SK-N-SH (cell line): ENCODE results near the gene PEAK1. TPM values are rescaled to one million over a fixed set of nuclear protein-coding genes. Genes with fewer than 3 reads are reported as not detected.

Experiments
- CTCF ChIA-PET: fragments of 300-600, 350-600 bp; formaldehyde crosslinking; extraction: SDS; loops from one replicate; lab custom pipeline; 2021; lab: Yijun Ruan, JAX
- POLR2A ChIA-PET: fragments of 350-600 bp; sonication (Branson Sonifier 250); formaldehyde crosslinking; extraction: SDS; loops from one replicate; lab custom pipeline; 2020; ENCODE audit warnings: antibody characterized with exemption, inconsistent platforms; lab: Yijun Ruan, JAX
- DNase-seq: peaks from one replicate; pipeline ENCODE4 v3.0.0; 2012
- H2AFZ ChIP-seq: fragments of 200-600 bp; sonication (generic); 2 replicates; pipeline ENCODE4 v1.8.1; 2016; ENCODE audit warnings: antibody characterized with exemption, mild to moderate bottlenecking, low read depth
- H3F3A ChIP-seq: fragments of 200-600 bp; sonication (generic); replicated peaks from 2 replicates; pipeline ENCODE3; 2016; ENCODE audit warnings: antibody characterized with exemption, mild to moderate bottlenecking; ENCODE audit not compliant: insufficient read depth
- H3K27ac ChIP-seq, 2 experiments: fragments of 200-500 bp in 1 of 2; fragments of 200-600 bp in 1 of 2; sonication (Bioruptor generic) in 1 of 2; sonication (generic), shearing (Covaris generic) in 1 of 2; 2 replicates each; pipeline versions ENCODE4 v1.5.1 to v1.6.1; 2014 to 2016; ENCODE audit warnings: low read depth in 2 of 2, inconsistent platforms in 1 of 2, low read length in 1 of 2, mild to moderate bottlenecking in 1 of 2, mixed read lengths in 1 of 2
- H3K27me3 ChIP-seq: fragments of 200-600 bp; sonication (generic), shearing (Covaris generic); 2 replicates; pipeline ENCODE4 v1.6.1; 2016; ENCODE audit warnings: mixed run types; ENCODE audit not compliant: insufficient read depth
- H3K36me3 ChIP-seq, 2 experiments: fragments of 200-500 bp in 1 of 2; fragments of 200-600 bp in 1 of 2; sonication (Bioruptor generic) in 1 of 2; sonication (generic) in 1 of 2; replicated peaks in 1 of 2; 2 replicates each; pipeline versions ENCODE3 to v1.5.1; 2014 to 2016; ENCODE audit warnings: low read length in 1 of 2, mild to moderate bottlenecking in 1 of 2; ENCODE audit not compliant: insufficient read depth in 2 of 2, control insufficient read depth in 1 of 2
- H3K4me1 ChIP-seq, 2 experiments: fragments of 200-500 bp in 1 of 2; fragments of 200-600 bp in 1 of 2; sonication (Bioruptor generic) in 1 of 2; sonication (generic), shearing (Covaris generic) in 1 of 2; 2 replicates each; pipeline versions ENCODE4 v1.5.1 to v1.6.1; 2014 to 2016; ENCODE audit warnings: low read depth in 1 of 2, low read length in 1 of 2, mixed run types in 1 of 2; ENCODE audit not compliant: insufficient read depth in 2 of 2, control insufficient read depth in 1 of 2
- H3K4me2 ChIP-seq: fragments of 200-600 bp; sonication (generic), shearing (Covaris generic); 2 replicates; pipeline ENCODE4 v1.6.1; 2017; ENCODE audit warnings: mixed run types
- H3K4me3 ChIP-seq, 2 experiments: fragments of 200-500 bp in 1 of 2; fragments of 200-600 bp in 1 of 2; sonication (Bioruptor generic) in 1 of 2; sonication (generic), shearing (Covaris generic) in 1 of 2; 2 replicates each; pipeline versions ENCODE4 v1.5.1 to v1.8.1; 2014 to 2016; ENCODE audit warnings: low read depth in 2 of 2, inconsistent platforms in 1 of 2, low read length in 1 of 2, mild to moderate bottlenecking in 1 of 2, mixed read lengths in 1 of 2, moderate library complexity in 1 of 2
- H3K79me2 ChIP-seq: fragments of 200-600 bp; sonication (generic); 2 replicates; pipeline ENCODE4 v1.8.1; 2017; ENCODE audit warnings: mild to moderate bottlenecking; ENCODE audit not compliant: insufficient read depth
- H3K9ac ChIP-seq: fragments of 200-600 bp; sonication (generic); 2 replicates; pipeline ENCODE4 v1.6.1; 2017; ENCODE audit warnings: mixed run types
- H3K9me2 ChIP-seq: fragments of 200-600 bp; sonication (generic); 2 replicates; pipeline ENCODE4 v1.6.1; 2017; ENCODE audit warnings: mixed run types
- H3K9me3 ChIP-seq: fragments of 200-600 bp; sonication (generic); 2 replicates; pipeline ENCODE4 v1.6.1; 2017; ENCODE audit warnings: mixed run types, mild to moderate bottlenecking, moderate library complexity
- H4K20me1 ChIP-seq: fragments of 200-600 bp; sonication (generic); 2 replicates; pipeline ENCODE4 v1.6.1; 2017; ENCODE audit warnings: mild to moderate bottlenecking, mixed run types; ENCODE audit not compliant: insufficient read depth
- CHD2 ChIP-seq: fragments of 150-350 bp; IDR thresholded peaks from 2 replicates; pipeline ENCODE4 v1.6.1; 2018; ENCODE audit warnings: low read length; ENCODE audit not compliant: partially characterized antibody
- CTCF ChIP-seq: fragments of 200-600 bp; sonication (generic); IDR thresholded peaks from 2 replicates; pipeline ENCODE4 v1.6.1; 2017; ENCODE audit warnings: antibody characterized with exemption, mild to moderate bottlenecking, moderate library complexity
- FOSL2 ChIP-seq: IDR thresholded peaks from 2 replicates; pipeline ENCODE4 v1.4.0; 2012; ENCODE audit warnings: low read depth, mild to moderate bottlenecking, moderate library complexity, borderline replicate concordance
- FOXM1 ChIP-seq: IDR thresholded peaks from 2 replicates; pipeline ENCODE4 v1.4.0; 2012; ENCODE audit warnings: low read depth, mild to moderate bottlenecking
- GATA2 ChIP-seq: sonication (generic); formaldehyde crosslinking; IDR thresholded peaks from 2 replicates; pipeline ENCODE4 v1.5.0; 2020; ENCODE audit warnings: mild to moderate bottlenecking, missing genetic modification reagents
- IRF3 ChIP-seq: fragments of 150-350 bp; IDR thresholded peaks from 2 replicates; pipeline ENCODE4 v1.6.1; 2016; ENCODE audit warnings: mild to moderate bottlenecking, low read depth, low read length
- JUND ChIP-seq: IDR thresholded peaks from 2 replicates; pipeline ENCODE4 v1.4.0; 2012
- MXI1 ChIP-seq: IDR thresholded peaks from 2 replicates; pipeline ENCODE4 v1.6.1; 2012; ENCODE audit warnings: mild to moderate bottlenecking, low read depth, low read length, improper control_type of control experiment
- NRF1 ChIP-seq: IDR thresholded peaks from 2 replicates; pipeline ENCODE4 v1.6.1; 2012; ENCODE audit warnings: low read depth, mild to moderate bottlenecking, low read length
- PBX3 ChIP-seq: IDR thresholded peaks from 2 replicates; pipeline ENCODE4; 2012
- RAD21 ChIP-seq: IDR thresholded peaks from 2 replicates; pipeline ENCODE4 v1.6.1; 2012; ENCODE audit warnings: mild to moderate bottlenecking, low read length
- RCOR1 ChIP-seq: fragments of 150-350 bp; IDR thresholded peaks from 2 replicates; pipeline ENCODE4 v1.6.1; 2017; ENCODE audit warnings: antibody characterized with exemption, low read length
- REST ChIP-seq: IDR thresholded peaks from 2 replicates; pipeline ENCODE4 v1.6.1; 2012; ENCODE audit warnings: mild to moderate bottlenecking, low read depth, low read length, moderate library complexity
- RXRA ChIP-seq: IDR thresholded peaks from 2 replicates; pipeline ENCODE4 v1.4.0; 2012; ENCODE audit warnings: low read depth, mild to moderate bottlenecking, borderline replicate concordance
- SIN3A ChIP-seq: IDR thresholded peaks from 2 replicates; pipeline ENCODE4 v1.6.1; 2012; ENCODE audit warnings: low read depth, mild to moderate bottlenecking, low read length, moderate library complexity, borderline replicate concordance
- SMC3 ChIP-seq: IDR thresholded peaks from 2 replicates; pipeline ENCODE4 v1.6.1; 2012; ENCODE audit warnings: low read depth, low read length, improper control_type of control experiment
- TAF1 ChIP-seq: IDR thresholded peaks from 2 replicates; pipeline ENCODE4 v1.6.1; 2012; ENCODE audit warnings: low read depth, mild to moderate bottlenecking, low read length, moderate library complexity, borderline replicate concordance
- WGBS: methylation state at CpG from one replicate; pipeline ENCODE4 v1.1.6; 2017; ENCODE audit warnings: low lambda C conversion rate; 5-methylcytosine and 5-hydroxymethylcytosine counted together
- polyA plus RNA-seq, 3 experiments: library from polyadenylated mRNA; depleted of rRNA; stranded (reverse); fragments of >200 nt; gene quantifications; 2 replicates each; pipeline ENCODE4 v1.2.3, GENCODE V29; 2012

Gene PEAK1
- polyA plus RNA-seq, 1 of the 3 experiments (the other 2 are of a cell fraction): 9.0 TPM

- Histone ChIP-seq H3K9ac (no peak overlapping the region), H3K27ac (no peak overlapping the region), H2AFZ (no peak overlapping the region), H4K20me1 (peaks cover 14% of the 10 kb centered on the region), H3K79me2 (peaks cover 28% of the 10 kb centered on the region), H3K36me3 (peaks cover 14 to 15% of the 10 kb centered on the region in 2 experiments), H3K4me1 (no peaks in the 10 kb centered on the region; a peak in 1 of 4 replicates), H3K4me3 (no peak overlapping the region), H3K9me3 (no peaks in the 10 kb centered on the region), H3K4me2 (no peak overlapping the region), H3K27me3 (no peaks in the 10 kb centered on the region), H3K9me2 (no peaks in the 10 kb centered on the region), H3F3A (no peaks in the 10 kb centered on the region)
- DNase-seq: no peak
- ChIA-PET CTCF (no interaction called here), POLR2A (no interaction called here)
- WGBS: 86% methylated on average over 4 of the region's 4 CpGs
- TF ChIP-seq RCOR1: no peak
- TF ChIP-seq RXRA: no peak
- TF ChIP-seq PBX3: no peak
- no peak for TF ChIP-seq IRF3
- no peak for TF ChIP-seq FOXM1
- no peak for TF ChIP-seq SIN3A
- no peak for TF ChIP-seq JUND
- no peak for TF ChIP-seq SMC3
- TF ChIP-seq, all 33 proteins: peak for 0
These were observed 27.0 kb upstream of the PEAK1 start for GRCh38 chr15:77446840-77447390.

- TF ChIP-seq GATA2 (CRISPR knock-in tag): no peak
- no peak for TF ChIP-seq RAD21
- no peak for TF ChIP-seq CHD2
- TF ChIP-seq PBX3: peak; percentile 25; the same call in 1 of the 2 replicates
- no peak for TF ChIP-seq RCOR1
- no peak for TF ChIP-seq MXI1
- TF ChIP-seq REST: no peak
- no peak for TF ChIP-seq CTCF
- no peak for TF ChIP-seq NRF1
- no peak for TF ChIP-seq TAF1
- TF ChIP-seq FOSL2: 0 out of 2 replicates have a peak, but pooled peaks have one; percentile 16
- TF ChIP-seq JUND: no peak; the same call in 1 of the 2 replicates
- TF ChIP-seq, all 33 proteins: peak for 2
These were observed 20.6 kb upstream of the PEAK1 start for GRCh38 chr15:77440378-77440999.

More at GRCh38 chr15:77440378-77440999, 20.6 kb upstream of the PEAK1 start:
- H4K20me1 ChIP-seq: peaks cover 16% of the 10 kb centered on the region
- ChIA-PET CTCF (interaction anchor here (1.2 to 2.0 kb wide), 2 partner anchors 10 to 40 kb away, joined by 3 to 4 read pairs; no protein-coding TSS in a partner anchor), POLR2A (no interaction called here)
- H3K9me3 ChIP-seq: no peaks in the 10 kb centered on the region
- no peak for DNase-seq
- H3K4me2 ChIP-seq: no peak overlapping the region
- no peaks in the 10 kb centered on the region for H3K36me3 ChIP-seq
- no peaks in the 10 kb centered on the region for H3K27me3 ChIP-seq
- 83% methylated on average over 3 of the region's 3 CpGs for WGBS
- no peaks in the 10 kb centered on the region for H3F3A ChIP-seq
- peaks cover 74% of the 10 kb centered on the region for H3K79me2 ChIP-seq
- H3K4me1 ChIP-seq: peaks cover 0 to 7% of the 10 kb centered on the region in 2 experiments; a peak in 1 of 4 replicates
- H3K4me3 ChIP-seq: no peak overlapping the region
- H3K9me2 ChIP-seq: no peaks in the 10 kb centered on the region
- no peak overlapping the region for H3K9ac ChIP-seq
- peak overlapping the region in 1 of 2 experiments; percentile 23; a peak in 1 of 4 replicates for H3K27ac ChIP-seq
- no peak overlapping the region for H2AFZ ChIP-seq
